ENCODE results near the gene RPS6KB2.
"Not testable (repeated sequence)": the region's sequence is repeated elsewhere in the genome, so short reads cannot be mapped to it uniquely, and the experiment has no call there.

RPS6KB2 gene

GRCh38 chr11:67397536-67397935 lies 30.8 kb upstream of the RPS6KB2 start:
- no peak for FAIRE-seq

GRCh38 chr11:67397986-67398660 lies 30.2 kb upstream of the RPS6KB2 start:
- FAIRE-seq (no peak), DNase-seq (ENCODE audit: low spot score) (no peak)

More at GRCh38 chr11:67397536-67397935, 30.8 kb upstream of the RPS6KB2 start:
- no peak for DNase-seq (ENCODE audit: low spot score)

DNA sequence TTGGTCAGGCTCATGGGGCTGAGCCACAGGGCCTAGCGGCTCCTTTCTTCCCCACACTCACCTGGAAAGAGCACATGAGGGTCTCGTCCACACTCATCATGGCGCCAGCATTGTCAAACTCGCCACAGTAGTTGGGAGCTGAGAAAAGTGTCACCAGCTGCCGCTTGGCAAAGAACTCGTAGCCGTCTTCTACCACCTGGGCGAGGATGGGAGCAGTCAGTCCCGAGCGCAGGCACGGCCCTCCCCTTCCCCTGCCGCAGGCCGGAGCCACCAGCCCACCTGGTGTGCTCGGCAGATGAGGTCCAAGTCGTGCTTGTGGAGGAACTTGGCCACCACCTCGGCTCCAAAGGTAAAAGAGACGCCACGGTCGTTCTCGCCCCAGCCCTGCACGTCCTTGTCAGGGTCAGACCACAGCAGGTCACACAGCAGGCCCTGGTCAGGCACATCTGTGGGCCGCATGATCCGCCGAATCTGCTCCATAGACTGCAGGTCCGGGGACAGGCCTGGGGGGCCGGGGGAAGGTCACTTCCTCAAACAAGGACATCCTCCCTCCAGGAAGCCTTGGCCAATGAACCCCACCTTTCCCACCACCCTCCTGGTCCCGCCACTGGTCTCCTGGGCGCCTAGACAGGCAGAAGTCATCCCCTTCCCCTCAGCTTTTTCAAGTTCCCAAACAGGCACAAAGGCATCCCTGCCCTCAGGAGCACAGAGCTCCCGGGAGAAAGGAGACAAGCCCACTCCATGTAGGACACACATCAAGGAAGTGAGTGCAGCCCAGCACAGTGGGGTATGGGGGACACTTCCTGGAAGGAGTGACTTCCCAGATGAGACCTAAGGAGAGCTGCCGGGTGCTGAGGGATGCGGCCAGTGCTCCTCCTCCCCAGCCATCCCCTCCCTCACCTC lies 29.4 kb upstream of the RPS6KB2 start:
- no peak for FAIRE-seq
- DNase-seq (ENCODE audit: low spot score): no peak

DNA sequence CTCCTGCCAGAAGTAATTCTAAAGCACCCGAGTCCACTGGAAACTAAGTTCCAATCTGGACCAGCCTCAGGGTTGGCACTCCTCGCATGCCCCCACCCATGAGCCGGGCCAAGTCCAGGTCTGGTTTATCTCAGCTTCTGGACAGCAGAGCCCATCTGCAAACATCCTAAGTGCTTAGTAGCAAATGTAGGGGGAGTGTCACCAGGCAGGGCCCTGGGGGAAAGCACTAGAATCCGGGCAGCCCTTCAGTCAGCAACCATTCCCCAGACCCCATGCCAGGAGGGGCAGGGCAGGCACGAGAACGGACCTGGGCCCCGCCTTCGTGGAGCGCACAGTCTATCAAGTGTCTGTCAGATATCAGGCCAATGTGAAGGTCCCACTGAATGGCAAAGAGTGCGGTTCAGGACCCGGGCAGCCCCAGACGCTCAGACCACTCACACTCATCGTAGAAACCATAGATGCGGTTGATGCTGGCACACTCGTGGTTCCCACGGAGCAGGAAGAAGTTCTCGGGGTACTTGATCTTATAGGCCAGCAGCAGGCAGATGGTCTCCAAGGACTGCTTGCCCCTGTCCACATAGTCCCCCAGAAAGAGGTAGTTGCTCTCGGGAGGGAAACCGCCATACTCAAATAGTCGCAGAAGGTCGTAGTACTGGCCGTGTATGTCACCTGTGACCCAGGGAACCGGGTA lies 27.9 kb upstream of the RPS6KB2 start:
- no peak for FAIRE-seq

DNA sequence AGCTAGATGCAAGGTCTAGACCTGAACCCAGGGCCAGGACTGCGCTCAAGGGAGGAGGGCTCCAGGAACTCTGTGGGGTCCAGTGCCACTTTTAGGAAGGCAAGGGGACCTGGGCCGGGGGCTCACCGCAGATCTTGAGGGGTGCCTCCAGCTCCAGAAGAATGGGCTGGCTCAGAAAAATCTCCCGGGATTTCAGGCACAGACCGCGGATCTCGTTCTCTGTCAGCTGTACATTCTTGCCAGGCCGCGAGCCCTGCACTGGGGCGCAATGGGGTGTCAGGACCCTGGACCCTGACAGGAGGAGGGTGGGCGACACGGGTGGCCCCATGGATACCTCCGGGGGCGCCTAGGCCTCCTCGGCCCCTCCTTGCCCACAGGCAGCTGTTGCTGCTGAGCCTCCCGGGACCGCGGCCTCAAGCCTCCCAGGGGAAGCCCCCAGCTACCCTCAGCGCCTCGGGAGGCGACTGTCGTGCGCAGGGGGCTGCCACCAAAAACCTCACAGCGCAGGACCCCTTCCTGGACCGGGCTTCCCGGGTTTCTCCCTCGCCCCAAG lies 27.3 kb upstream of the RPS6KB2 start:
- no peak for FAIRE-seq

More for the DNA sequence above, 27.9 kb upstream of the RPS6KB2 start:
- no peak for DNase-seq (ENCODE audit: low spot score)

GRCh38 chr11:67401495-67402191 lies 26.7 kb upstream of the RPS6KB2 start, which contains the start of gene PPP1CA:
TSS of gene PPP1CA (minus strand) at chr11:67401858. CDS start at chr11:67401782, 76 bp downstream.
- peak; percentile 98 for DNase-seq (ENCODE audit: low spot score)
- FAIRE-seq: no peak

More for the DNA sequence above, 27.3 kb upstream of the RPS6KB2 start:
- no peak for DNase-seq (ENCODE audit: low spot score)

DNA sequence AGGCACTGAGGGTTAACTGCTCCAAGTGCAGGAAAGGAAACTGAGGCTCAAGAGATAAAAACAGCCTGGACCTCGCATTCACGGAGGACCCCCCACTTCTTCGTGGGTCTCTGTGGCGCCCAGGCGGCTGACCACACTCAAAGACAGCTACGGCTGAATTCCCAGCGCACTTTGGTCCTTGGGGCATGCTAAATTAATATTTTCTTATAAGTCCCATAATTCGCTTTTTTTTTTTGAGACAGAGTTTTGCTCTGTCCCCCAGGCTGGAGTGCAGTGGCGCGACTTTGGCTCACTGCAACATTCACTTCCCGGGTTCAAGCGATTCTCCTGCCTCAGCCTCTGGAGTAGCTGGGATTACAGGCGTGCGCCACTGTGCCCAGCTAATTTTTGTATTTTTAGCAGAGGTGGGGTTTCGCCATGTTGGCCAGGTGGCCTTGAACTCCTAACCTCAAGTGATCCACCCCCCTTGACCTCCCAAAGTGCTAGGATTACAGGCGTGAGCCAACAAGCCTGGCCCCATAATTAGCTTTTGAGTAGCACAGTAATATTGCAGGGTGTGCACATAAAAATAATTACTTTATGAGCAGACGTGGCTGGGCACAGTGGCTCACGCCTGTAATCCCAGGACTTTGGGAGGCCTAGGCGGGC lies 26.0 kb upstream of the RPS6KB2 start:
- not testable (repeated sequence) for FAIRE-seq; DNase-seq (ENCODE audit: low spot score)

DNA sequence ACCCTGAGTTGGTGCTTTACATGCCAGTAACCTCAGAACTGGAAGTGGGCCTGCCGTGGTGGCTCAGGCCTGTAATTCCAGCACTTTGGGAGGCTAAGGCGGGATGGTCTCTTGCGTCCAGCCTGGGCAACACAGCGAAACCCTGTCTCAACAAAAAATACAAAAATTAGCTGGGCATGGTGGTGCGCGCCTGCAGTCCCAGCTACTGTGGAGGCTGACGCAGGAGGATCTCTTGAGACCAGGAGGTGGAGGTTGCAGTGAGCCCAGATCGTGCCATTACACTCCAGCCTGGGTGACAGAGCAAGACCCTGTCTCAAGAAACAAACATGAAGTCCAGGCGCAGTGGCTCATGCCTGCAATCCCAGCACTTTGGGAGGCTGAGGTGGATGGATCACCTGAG lies 25.2 kb upstream of the RPS6KB2 start:
- not testable (repeated sequence) for DNase-seq (ENCODE audit: low spot score); FAIRE-seq

DNA sequence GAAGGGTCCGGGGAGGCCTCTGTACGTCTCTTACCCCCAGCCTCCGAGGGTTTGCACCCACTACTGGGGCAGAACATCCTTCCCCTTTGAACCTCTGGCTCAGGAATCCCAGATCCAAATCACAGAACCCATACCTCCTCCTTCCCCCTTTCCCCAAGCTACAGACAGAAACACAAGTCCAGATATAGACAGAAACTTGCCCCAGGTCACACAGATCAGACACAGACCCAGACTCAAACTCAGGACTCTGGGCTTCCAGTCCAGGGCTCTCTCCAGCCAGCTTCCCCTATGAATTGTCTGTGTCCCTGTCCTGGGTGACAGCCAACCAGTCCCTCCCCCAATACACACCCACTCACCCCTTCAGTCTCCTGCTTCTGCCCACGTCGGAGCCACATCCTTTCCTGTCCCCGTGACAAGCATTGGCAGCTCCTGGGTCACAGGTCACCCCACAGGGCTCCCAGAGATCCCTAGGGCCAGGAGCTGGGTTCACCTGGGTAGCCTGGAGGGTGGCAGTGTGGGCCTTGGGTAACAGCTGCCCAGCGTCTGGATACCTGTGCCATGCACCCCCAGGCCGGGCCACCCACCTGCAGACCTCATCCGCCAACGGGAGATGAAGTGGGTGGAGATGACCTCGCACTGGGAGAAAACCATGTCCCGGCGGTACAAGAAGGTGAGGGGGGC lies 23.6 kb upstream of the RPS6KB2 start:
- no peak for FAIRE-seq
- no peak for DNase-seq (ENCODE audit: low spot score)

DNA sequence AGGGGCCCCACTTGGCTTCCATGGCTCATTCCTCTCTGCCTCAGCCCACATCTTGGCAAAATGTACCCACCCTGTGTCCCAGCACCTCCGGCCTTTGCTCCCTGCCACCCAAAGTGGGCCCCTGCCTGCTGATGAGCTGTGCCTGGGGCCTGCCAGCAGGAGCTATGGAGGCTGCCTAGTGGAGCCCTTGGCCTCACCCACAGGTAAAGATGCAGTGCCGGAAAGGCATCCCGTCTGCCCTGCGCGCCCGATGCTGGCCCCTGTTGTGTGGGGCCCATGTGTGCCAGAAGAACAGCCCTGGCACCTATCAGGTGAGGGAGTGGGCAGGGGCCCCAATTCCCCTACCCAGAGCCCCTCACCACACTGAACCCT lies 23.1 kb upstream of the RPS6KB2 start:
- no peak for DNase-seq (ENCODE audit: low spot score)
- no peak for FAIRE-seq

DNA sequence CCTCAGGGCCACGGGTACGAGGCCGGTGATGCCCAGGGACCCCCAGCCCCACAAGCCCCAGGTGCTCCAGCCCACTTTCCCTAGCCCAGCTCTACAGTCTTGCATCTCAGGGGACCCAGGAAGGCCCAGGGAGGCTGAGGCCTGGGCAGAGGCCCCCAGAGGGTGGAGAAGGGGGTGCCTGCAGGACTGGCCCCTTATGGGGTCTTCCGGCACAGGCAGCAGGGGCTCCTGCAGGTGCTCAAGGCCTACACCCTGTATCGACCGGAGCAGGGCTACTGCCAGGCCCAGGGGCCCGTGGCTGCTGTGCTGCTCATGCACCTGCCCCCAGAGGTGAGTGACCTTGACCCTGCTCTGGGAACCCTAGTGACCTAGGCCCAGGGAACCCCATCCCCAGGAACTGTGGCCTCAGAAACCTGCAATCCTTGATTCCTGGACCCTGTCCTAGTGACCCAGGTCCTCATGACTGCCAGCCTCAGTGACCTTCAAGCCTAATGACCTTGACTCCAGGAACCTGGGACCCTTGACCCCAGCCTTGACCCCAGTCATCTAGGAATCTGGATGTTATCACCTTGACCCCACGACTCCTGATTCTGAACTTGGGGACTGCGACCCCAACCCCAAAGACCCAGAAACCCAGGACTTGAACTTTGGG lies 22.5 kb upstream of the RPS6KB2 start:
- no peak for DNase-seq (ENCODE audit: low spot score)
- no peak for FAIRE-seq

DNA sequence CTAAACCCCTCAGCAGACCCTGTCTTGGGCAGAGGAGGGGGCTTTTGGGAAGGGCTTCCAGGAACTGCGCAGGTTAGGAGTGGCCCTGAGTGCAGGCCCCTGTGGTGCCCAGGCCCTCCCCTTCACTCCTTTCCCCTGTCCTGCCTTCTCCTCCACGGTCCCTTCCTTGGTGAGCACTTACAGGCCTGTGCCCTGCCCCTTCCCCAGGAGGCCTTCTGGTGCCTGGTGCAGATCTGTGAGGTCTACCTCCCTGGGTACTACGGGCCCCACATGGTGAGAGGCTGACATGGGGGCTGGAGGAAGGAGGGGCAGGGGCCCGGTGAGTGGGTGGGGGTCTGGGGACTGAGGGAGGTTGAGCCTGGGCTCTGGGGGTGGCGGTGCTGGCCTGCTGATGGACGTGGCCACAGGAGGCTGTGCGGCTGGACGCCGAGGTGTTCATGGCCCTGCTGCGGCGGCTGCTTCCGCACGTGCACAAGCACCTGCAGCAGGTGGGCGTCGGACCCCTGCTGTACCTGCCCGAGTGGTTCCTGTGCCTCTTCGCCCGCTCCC lies 21.8 kb upstream of the RPS6KB2 start:
- FAIRE-seq (no peak), DNase-seq (ENCODE audit: low spot score) (no peak)

DNA sequence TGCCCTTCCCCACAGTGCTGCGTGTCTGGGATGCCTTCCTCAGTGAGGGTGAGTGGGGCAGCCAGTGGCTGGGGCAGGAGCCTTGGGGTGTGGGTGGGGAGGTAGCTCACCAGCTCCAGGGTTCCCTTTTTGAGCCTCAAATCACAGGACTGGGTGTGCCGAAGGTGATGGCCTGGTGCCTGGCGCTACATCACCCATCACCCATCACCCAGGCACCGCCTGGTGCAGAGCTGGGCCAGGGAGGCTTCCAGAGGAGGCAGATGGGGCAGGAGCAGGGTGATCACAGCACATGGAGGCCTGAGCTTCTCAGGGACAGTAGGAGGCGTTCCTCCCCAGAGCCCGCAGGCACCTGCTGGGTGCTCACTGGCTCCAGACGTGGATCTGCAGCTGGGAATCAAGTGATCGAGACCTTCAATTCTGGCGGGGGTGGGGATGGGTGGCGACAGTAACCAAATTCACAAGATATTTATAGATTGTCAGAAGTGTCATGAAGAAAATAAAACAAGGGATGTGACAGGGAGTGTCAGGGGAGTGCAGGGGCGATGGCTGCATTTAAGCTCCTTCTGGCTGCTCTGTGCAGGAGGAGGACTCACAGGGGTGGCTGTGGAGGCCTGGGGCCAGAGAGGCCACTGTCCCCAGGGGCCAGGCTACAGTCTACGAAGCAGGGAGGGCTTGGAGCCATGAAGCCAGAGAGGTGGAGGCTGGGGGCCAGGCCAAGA lies 21.2 kb upstream of the RPS6KB2 start:
- no peak for DNase-seq (ENCODE audit: low spot score)
- FAIRE-seq: no peak

DNA sequence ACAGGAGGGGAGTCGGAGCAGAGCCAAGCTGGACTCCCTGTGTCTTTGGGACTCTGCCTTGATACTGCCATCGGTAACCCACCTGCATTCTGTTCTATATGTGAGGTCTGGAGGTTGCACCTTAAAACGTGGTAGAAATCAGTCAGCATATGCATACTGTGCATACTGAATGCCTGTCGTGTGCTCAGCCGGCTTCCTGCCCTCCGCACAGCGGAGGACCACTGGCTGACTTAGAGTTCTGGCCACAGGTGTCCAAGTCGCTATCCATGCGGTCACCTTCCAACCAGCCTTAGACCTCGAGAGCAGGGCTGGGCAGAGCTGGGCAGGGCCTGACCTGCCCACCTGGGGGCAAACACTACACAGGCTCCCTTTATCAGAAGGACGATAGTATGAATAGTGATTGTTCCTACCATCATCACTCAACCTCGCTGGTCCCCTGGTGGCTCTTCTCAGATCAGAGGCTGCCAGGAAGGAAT lies 20.6 kb upstream of the RPS6KB2 start:
- FAIRE-seq (no peak), DNase-seq (ENCODE audit: low spot score) (no peak)

- FAIRE-seq: no peak
- no peak for DNase-seq (ENCODE audit: low spot score)
Observed at GRCh38 chr11:67408437-67409200, 19.7 kb upstream of the RPS6KB2 start.

DNA sequence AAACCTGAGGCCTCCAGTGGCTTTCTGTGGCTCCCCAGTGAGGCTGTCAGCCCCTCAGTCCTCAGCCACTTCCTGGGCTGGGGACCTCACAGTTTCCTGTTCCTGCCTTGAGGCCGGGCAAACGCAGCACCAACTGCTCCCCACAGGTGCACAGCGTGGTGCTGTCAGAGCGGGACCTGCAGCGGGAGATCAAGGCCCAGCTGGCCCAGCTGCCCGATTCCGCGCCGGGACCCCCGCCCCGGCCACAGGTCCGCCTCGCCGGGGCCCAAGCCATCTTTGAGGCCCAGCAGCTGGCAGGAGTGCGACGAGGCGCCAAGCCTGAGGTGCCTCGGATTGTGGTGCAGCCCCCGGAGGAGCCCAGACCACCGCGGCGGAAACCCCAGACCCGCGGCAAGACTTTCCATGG lies 19.0 kb upstream of the RPS6KB2 start:
- DNase-seq (ENCODE audit: low spot score): no peak
- no peak for FAIRE-seq

DNA sequence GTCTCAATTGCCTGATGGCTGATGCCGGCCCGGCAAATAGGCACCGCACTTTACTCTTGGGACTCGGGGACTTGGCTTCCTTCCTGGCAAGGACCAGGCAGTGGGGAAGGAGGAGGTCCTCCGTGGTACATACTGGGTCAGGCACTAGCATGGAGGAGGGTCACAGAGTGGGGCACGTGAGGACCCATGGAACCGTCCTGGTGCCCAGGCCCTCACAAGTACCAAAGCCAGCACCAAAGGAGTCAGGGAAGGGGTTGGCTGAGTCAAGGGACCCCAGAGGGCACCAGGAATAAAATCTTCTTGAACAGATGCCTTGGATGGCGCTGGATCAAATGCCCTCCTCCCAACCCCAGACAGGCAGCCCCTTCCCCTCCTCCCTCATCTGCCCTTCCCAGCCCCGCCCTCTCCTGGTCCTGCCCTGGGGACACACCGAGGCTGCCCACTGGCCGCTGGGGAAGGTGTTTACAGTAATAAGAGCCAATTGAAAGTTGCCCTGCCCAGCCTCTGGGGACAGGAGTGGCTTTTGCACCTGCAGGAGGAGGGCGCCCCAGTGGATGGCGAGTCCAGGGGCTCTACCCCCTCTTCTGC lies 18.4 kb upstream of the RPS6KB2 start:
- FAIRE-seq (no peak), DNase-seq (ENCODE audit: low spot score) (no peak)
